Vagina (tissue), 2 donors: Measurements from ENCODE around the gene VWA3B.

Experiments
- CTCF ChIP-seq, 3 experiments: fragments of 450-650 bp in 2 of 3; fragments of 200-600 bp in 1 of 3; sonication (generic) in 1 of 3; IDR thresholded peaks; one replicate each; pipeline ENCODE4 v1.5.1; 2017 to 2019; ENCODE audit warnings: antibody characterized with exemption in 3 of 3, mild to moderate bottlenecking in 2 of 3, moderate library complexity in 2 of 3
- POLR2A ChIP-seq, 2 donors: fragments of 450-650 bp; IDR thresholded peaks; one replicate each; pipeline ENCODE4 v1.6.1; 2017; ENCODE audit warnings: antibody characterized with exemption in 2 of 2, mild to moderate bottlenecking in 2 of 2, moderate library complexity in 2 of 2
- POLR2AphosphoS5 ChIP-seq, 2 donors: sonication (generic); formaldehyde crosslinking; IDR thresholded peaks; one replicate each; pipeline ENCODE4 v1.9.0; 2017; ENCODE audit warnings: antibody characterized with exemption in 2 of 2, mild to moderate bottlenecking in 2 of 2, low read depth in 1 of 2; ENCODE audit not compliant: insufficient read depth in 1 of 2

GRCh38 chr2:98148595-98149332, 61.8 kb downstream of the VWA3B start:
- TF ChIP-seq CTCF (IDR thresholded peaks at IDR 0.05), result no peak
- no peak for TF ChIP-seq POLR2AphosphoS5 (IDR thresholded peaks at IDR 0.05; ENCODE audit: insufficient read depth in 1 of 2, low read depth in 1 of 2)
- TF ChIP-seq POLR2A (IDR thresholded peaks at IDR 0.05), result no peak
